Gastrocnemius medialis (tissue), 4 donors: ENCODE data around the gene EPB41. TPM values are rescaled to one million over a fixed set of nuclear protein-coding genes. Genes with fewer than 3 reads are reported as not detected.

Experiments
- ATAC-seq, 2 donors: fragments of 150-250 bp; one replicate each; pipeline ENCODE4 v1.9.1; 2016
- DNase-seq, 2 donors: peaks; one replicate each; pipeline ENCODE4 v3.0.0-alpha.2; 2019
- H3K27ac ChIP-seq, 4 donors: fragments of 200-600 bp; sonication (generic); 1 replicate in 1 of 4; 2 replicates in 3 of 4; pipeline ENCODE4 v1.5.1; 2016 to 2018; ENCODE audit warnings: mild to moderate bottlenecking in 2 of 4, moderate library complexity in 1 of 4
- H3K27me3 ChIP-seq, 3 donors: fragments of 200-600 bp; sonication (generic) in 2 of 3; 1 replicate in 1 of 3; 2 replicates in 2 of 3; pipeline versions ENCODE4 v1.5.1 to v1.6.0; 2016 to 2019; ENCODE audit warnings: mild to moderate bottlenecking in 1 of 3, moderate library complexity in 1 of 3
- H3K36me3 ChIP-seq, 2 donors: fragments of 200-600 bp; sonication (generic) in 1 of 2; one replicate each; pipeline ENCODE4 v1.5.1; 2017 to 2018
- H3K4me1 ChIP-seq, 2 donors: fragments of 200-600 bp; sonication (generic) in 1 of 2; one replicate each; pipeline ENCODE4 v1.5.1; 2016 to 2017; ENCODE audit warnings: mild to moderate bottlenecking in 2 of 2
- H3K4me3 ChIP-seq, 4 donors: fragments of 200-600 bp; sonication (generic) in 3 of 4; 1 replicate in 1 of 4; 2 replicates in 3 of 4; pipeline ENCODE4 v1.5.1; 2016 to 2019; ENCODE audit warnings: mild to moderate bottlenecking in 2 of 4
- H3K9me3 ChIP-seq, 3 donors: fragments of 200-600 bp; sonication (generic) in 2 of 3; 1 replicate in 1 of 3; 2 replicates in 2 of 3; pipeline ENCODE4 v1.5.1; 2016 to 2019
- CTCF ChIP-seq, 5 experiments: fragments of 450-650 bp in 3 of 5; fragments of 200-600 bp in 2 of 5; sonication (generic) in 2 of 5; IDR thresholded peaks in 4 of 5; conservative IDR thresholded peaks in 1 of 5; 1 replicate in 4 of 5; 2 replicates in 1 of 5; pipeline ENCODE4 v1.5.1; 2016 to 2019; ENCODE audit warnings: antibody characterized with exemption in 5 of 5, mild to moderate bottlenecking in 3 of 5, moderate library complexity in 3 of 5
- POLR2A ChIP-seq, 2 donors: fragments of 450-650 bp; IDR thresholded peaks; one replicate each; pipeline ENCODE4 v1.6.1; 2017; ENCODE audit warnings: antibody characterized with exemption in 2 of 2, mild to moderate bottlenecking in 2 of 2, moderate library complexity in 2 of 2
- in situ Hi-C, 4 donors: fragments of 200-750 bp; cut with MboI; loops; one replicate each; pipeline versions ENCODE4 v1.15.0 to v1.8.0; 2017; ENCODE audit warnings: low sequenced_read_pairs in 4 of 4
- intact Hi-C: fragments of 100-400 bp; cut with DNase I; formaldehyde crosslinking; loops from one replicate; pipeline ENCODE4 v1.15.1; 2023; ENCODE audit warnings: low total_unique reads
- total RNA-seq, 4 donors: library from RNA; depleted of rRNA; stranded (reverse); fragments of >200 nt; gene quantifications; one replicate each; pipeline versions ENCODE4 v1.1.0 to v1.2.3, GENCODE V29; 2016

EPB41 gene
- total RNA-seq, 4 donors from 2014 or later, result 19.5 to 28.6 (median 23.6) TPM

- peaks cover 0 to 22% of the 10 kb centered on the region in 2 donors for H3K4me1 ChIP-seq
- no peak for TF ChIP-seq POLR2A (IDR thresholded peaks at IDR 0.05)
- peak in 3 of 5 experiments; percentile 31 to 44 (median 38) for TF ChIP-seq CTCF (IDR thresholded peaks at IDR 0.05 in 4 of 5, conservative IDR thresholded peaks at IDR 0.05 in 1 of 5)
- H3K27ac ChIP-seq, result no peak overlapping the region
- DNase-seq (no peak), ATAC-seq (no peak)
- no peaks in the 10 kb centered on the region for H3K9me3 ChIP-seq
- no peak overlapping the region for H3K4me3 ChIP-seq
- intact Hi-C loops (loop anchor here (5.0 kb wide), 2 partner anchors 81 to 239 kb away; no protein-coding TSS in a partner anchor), in situ Hi-C loops (no loop called here)
- peaks cover 30 to 46% (median 33%) of the 10 kb centered on the region in 3 donors for H3K27me3 ChIP-seq
- peaks cover 0 to 22% of the 10 kb centered on the region in 2 donors for H3K36me3 ChIP-seq
Observed at GRCh38 chr1:29120947-29121485, 206.6 kb downstream of the EPB41 start.

GRCh38 chr1:29121516-29121935, 207.2 kb downstream of the EPB41 start:
- DNase-seq (no peak), ATAC-seq (no peak)
- Histone ChIP-seq H3K27me3 (peaks cover 30 to 46% (median 33%) of the 10 kb centered on the region in 3 donors), H3K4me1 (peaks cover 0 to 22% of the 10 kb centered on the region in 2 donors), H3K36me3 (peaks cover 0 to 19% of the 10 kb centered on the region in 2 donors), H3K27ac (peak overlapping the region in 1 of 4 donors; percentile 80), H3K9me3 (no peaks in the 10 kb centered on the region), H3K4me3 (peak overlapping the region; percentile 55 to 66 (median 62))
- in situ Hi-C loops (no loop called here), intact Hi-C loops (loop anchor here (5.0 kb wide), 2 partner anchors 81 to 239 kb away; no protein-coding TSS in a partner anchor)
- TF ChIP-seq POLR2A (IDR thresholded peaks at IDR 0.05), result no peak
- TF ChIP-seq CTCF (IDR thresholded peaks at IDR 0.05 in 4 of 5, conservative IDR thresholded peaks at IDR 0.05 in 1 of 5), result no peak

- peaks cover 30 to 46% (median 33%) of the 10 kb centered on the region in 3 donors for H3K27me3 ChIP-seq
- peaks cover 0 to 13% of the 10 kb centered on the region in 2 donors for H3K36me3 ChIP-seq
- no peak for ATAC-seq
Observed at GRCh38 chr1:29121936-29122681, 207.7 kb downstream of the EPB41 start.

GRCh38 chr1:29122682-29123052, 208.3 kb downstream of the EPB41 start:
- H3K27ac ChIP-seq, result peak overlapping the region; percentile 71 to 82 (median 78)
- H3K4me1 ChIP-seq, result peaks cover 0 to 22% of the 10 kb centered on the region in 2 donors
- peak in 1 of 2 donors; percentile 25 for TF ChIP-seq POLR2A (IDR thresholded peaks at IDR 0.05)
- TF ChIP-seq CTCF (IDR thresholded peaks at IDR 0.05 in 4 of 5, conservative IDR thresholded peaks at IDR 0.05 in 1 of 5), result no peak
- peaks cover 0 to 8% of the 10 kb centered on the region in 2 donors for H3K36me3 ChIP-seq
- peak in 1 of 2 donors; percentile 39 for DNase-seq
- intact Hi-C loops (loop anchor here (5.0 kb wide), 2 partner anchors 80 to 240 kb away; no protein-coding TSS in a partner anchor), in situ Hi-C loops (no loop called here)
- H3K4me3 ChIP-seq, result peak overlapping the region; percentile 55 to 66 (median 62)
- H3K9me3 ChIP-seq, result no peaks in the 10 kb centered on the region
- peak; percentile 7 to 40 for ATAC-seq
- H3K27me3 ChIP-seq, result peaks cover 30 to 46% (median 33%) of the 10 kb centered on the region in 3 donors

More at GRCh38 chr1:29121936-29122681, 207.7 kb downstream of the EPB41 start:
- Histone ChIP-seq H3K27ac (peak overlapping the region; percentile 71 to 82 (median 78)), H3K4me3 (peak overlapping the region; percentile 55 to 66 (median 62)), H3K9me3 (no peaks in the 10 kb centered on the region), H3K4me1 (peaks cover 0 to 22% of the 10 kb centered on the region in 2 donors)
- in situ Hi-C loops, result no loop called here
- DNase-seq, result no peak
- TF ChIP-seq CTCF (IDR thresholded peaks at IDR 0.05 in 4 of 5, conservative IDR thresholded peaks at IDR 0.05 in 1 of 5) (no peak), POLR2A (IDR thresholded peaks at IDR 0.05) (no peak)
- intact Hi-C loops, result loop anchor here (5.0 kb wide), 2 partner anchors 80 to 240 kb away; no protein-coding TSS in a partner anchor
